Peyer's patch (tissue), 4 donors: ENCODE results near the gene IFNG-AS1. TPM values are rescaled to one million over a fixed set of nuclear protein-coding genes. Genes with fewer than 3 reads are reported as not detected.

Experiments
- DNase-seq, 3 donors: peaks; one replicate each; pipeline ENCODE4 v3.0.0-alpha.2; 2017 to 2019
- H3K27ac ChIP-seq, 4 donors: fragments of 200-600 bp; sonication (generic); one replicate each; pipeline ENCODE4 v1.5.1; 2016 to 2019
- H3K27me3 ChIP-seq, 2 donors: fragments of 200-600 bp; sonication (generic); one replicate each; pipeline ENCODE4 v1.5.1; 2019
- H3K36me3 ChIP-seq, 3 donors: fragments of 200-600 bp; sonication (generic); one replicate each; pipeline ENCODE4 v1.5.1; 2016 to 2019
- H3K4me1 ChIP-seq, 4 donors: fragments of 200-600 bp; sonication (generic); one replicate each; pipeline ENCODE4 v1.5.1; 2016 to 2019
- H3K4me3 ChIP-seq, 4 donors: fragments of 200-600 bp; sonication (generic); 1 replicate in 3 of 4; 2 replicates in 1 of 4; pipeline ENCODE4 v1.5.1; 2016 to 2019; ENCODE audit warnings: mild to moderate bottlenecking in 1 of 4
- H3K9me3 ChIP-seq, 4 donors: fragments of 200-600 bp; sonication (generic); one replicate each; pipeline ENCODE4 v1.5.1; 2016 to 2019; ENCODE audit warnings: mild to moderate bottlenecking in 1 of 4
- CTCF ChIP-seq, 6 experiments: fragments of 450-650 bp in 4 of 6; fragments of 200-600 bp in 2 of 6; sonication (generic) in 1 of 6; IDR thresholded peaks; one replicate each; pipeline ENCODE4 v1.5.1; 2017 to 2019; ENCODE audit warnings: antibody characterized with exemption in 6 of 6, mild to moderate bottlenecking in 3 of 6, moderate library complexity in 1 of 6
- POLR2A ChIP-seq, 2 donors: fragments of 450-650 bp; IDR thresholded peaks; one replicate each; pipeline ENCODE4 v1.5.1; 2017; ENCODE audit warnings: antibody characterized with exemption in 2 of 2, mild to moderate bottlenecking in 2 of 2, moderate library complexity in 2 of 2
- total RNA-seq, 4 donors: library from RNA; depleted of rRNA; stranded (reverse); fragments of >200 nt; gene quantifications; one replicate each; pipeline ENCODE4 v1.1.0, GENCODE V29; 2016

IFNG-AS1 gene
- total RNA-seq, 4 donors from 2014 or later: 1.5 to 4.1 TPM; not detected in 2

DNA sequence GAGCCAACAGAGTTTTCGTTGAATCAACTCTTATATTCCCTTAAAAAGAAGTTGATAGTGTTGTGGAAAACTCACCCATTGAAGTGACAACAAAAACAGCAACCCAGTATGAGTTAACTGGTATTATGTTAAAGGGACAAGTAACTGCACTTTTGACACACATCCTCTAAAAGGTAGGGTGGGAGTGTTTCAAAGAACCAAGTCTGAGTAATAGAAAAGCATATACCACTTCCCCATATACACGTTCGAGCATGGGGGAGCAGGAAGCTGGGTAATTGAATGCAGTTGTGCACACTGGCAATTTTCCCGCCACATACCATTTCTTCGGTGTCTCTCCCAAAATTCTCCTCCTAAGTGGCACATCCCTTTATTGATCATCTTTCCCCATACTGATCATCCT, 31.5 kb downstream of the IFNG-AS1 start:
- H3K4me3 ChIP-seq: no peak overlapping the region
- no peaks in the 10 kb centered on the region for H3K27me3 ChIP-seq
- H3K9me3 ChIP-seq: no peaks in the 10 kb centered on the region
- H3K36me3 ChIP-seq: no peaks in the 10 kb centered on the region
- H3K27ac ChIP-seq: no peak overlapping the region
- DNase-seq: no peak
- no peak for TF ChIP-seq POLR2A (IDR thresholded peaks at IDR 0.05)
- TF ChIP-seq CTCF (IDR thresholded peaks at IDR 0.05): no peak
- no peaks in the 10 kb centered on the region for H3K4me1 ChIP-seq

- H3K27ac ChIP-seq: no peak overlapping the region
- H3K27me3 ChIP-seq: no peaks in the 10 kb centered on the region
Measured at GRCh38 chr12:68028647-68029046, 39.4 kb downstream of the IFNG-AS1 start.

GRCh38 chr12:68030248-68030647, 41.0 kb downstream of the IFNG-AS1 start:
- Histone ChIP-seq H3K4me1 (no peaks in the 10 kb centered on the region), H3K4me3 (no peak overlapping the region), H3K36me3 (no peaks in the 10 kb centered on the region), H3K27ac (no peak overlapping the region), H3K27me3 (no peaks in the 10 kb centered on the region), H3K9me3 (no peaks in the 10 kb centered on the region)
- DNase-seq: no peak
- no peak for TF ChIP-seq CTCF (IDR thresholded peaks at IDR 0.05)
- TF ChIP-seq POLR2A (IDR thresholded peaks at IDR 0.05): no peak

More at GRCh38 chr12:68028647-68029046, 39.4 kb downstream of the IFNG-AS1 start:
- no peaks in the 10 kb centered on the region for H3K4me1 ChIP-seq
- no peak overlapping the region for H3K4me3 ChIP-seq
- TF ChIP-seq POLR2A (IDR thresholded peaks at IDR 0.05): no peak
- TF ChIP-seq CTCF (IDR thresholded peaks at IDR 0.05): no peak
- H3K9me3 ChIP-seq: no peaks in the 10 kb centered on the region
- no peak for DNase-seq
- H3K36me3 ChIP-seq: no peaks in the 10 kb centered on the region

DNA sequence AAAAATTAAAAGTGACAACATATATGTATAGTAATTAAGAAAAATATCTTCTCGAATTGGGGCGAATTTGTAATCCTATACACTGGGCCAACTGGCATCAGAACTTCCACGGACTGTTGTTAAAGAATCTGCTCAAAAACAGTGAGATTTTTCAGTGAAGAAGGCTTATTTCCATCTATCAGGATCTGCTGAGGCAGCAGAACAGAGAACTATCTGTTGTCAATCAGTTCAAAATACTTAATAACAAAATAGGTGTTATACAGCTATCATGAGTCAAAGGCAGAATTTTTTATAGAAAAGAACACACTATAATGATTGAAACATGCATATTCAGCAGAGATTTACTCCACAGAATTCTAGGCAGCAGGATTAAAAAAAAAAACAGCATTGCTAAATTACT, 41.9 kb downstream of the IFNG-AS1 start:
- H3K4me1 ChIP-seq: no peaks in the 10 kb centered on the region
- no peaks in the 10 kb centered on the region for H3K9me3 ChIP-seq
- TF ChIP-seq CTCF (IDR thresholded peaks at IDR 0.05) (no peak), POLR2A (IDR thresholded peaks at IDR 0.05) (no peak)
- no peaks in the 10 kb centered on the region for H3K36me3 ChIP-seq
- no peak overlapping the region for H3K4me3 ChIP-seq
- DNase-seq: no peak
- H3K27me3 ChIP-seq: no peaks in the 10 kb centered on the region
- no peak overlapping the region for H3K27ac ChIP-seq

- no peak for DNase-seq
- Histone ChIP-seq H3K9me3 (no peaks in the 10 kb centered on the region), H3K4me3 (no peak overlapping the region), H3K36me3 (no peaks in the 10 kb centered on the region), H3K27ac (no peak overlapping the region), H3K27me3 (no peaks in the 10 kb centered on the region), H3K4me1 (no peaks in the 10 kb centered on the region)
- TF ChIP-seq CTCF (IDR thresholded peaks at IDR 0.05): no peak
Measured at GRCh38 chr12:68031881-68032739, 42.9 kb downstream of the IFNG-AS1 start.
